ENCODE measurements around the gene FAM89A.

FAM89A gene

DNA sequence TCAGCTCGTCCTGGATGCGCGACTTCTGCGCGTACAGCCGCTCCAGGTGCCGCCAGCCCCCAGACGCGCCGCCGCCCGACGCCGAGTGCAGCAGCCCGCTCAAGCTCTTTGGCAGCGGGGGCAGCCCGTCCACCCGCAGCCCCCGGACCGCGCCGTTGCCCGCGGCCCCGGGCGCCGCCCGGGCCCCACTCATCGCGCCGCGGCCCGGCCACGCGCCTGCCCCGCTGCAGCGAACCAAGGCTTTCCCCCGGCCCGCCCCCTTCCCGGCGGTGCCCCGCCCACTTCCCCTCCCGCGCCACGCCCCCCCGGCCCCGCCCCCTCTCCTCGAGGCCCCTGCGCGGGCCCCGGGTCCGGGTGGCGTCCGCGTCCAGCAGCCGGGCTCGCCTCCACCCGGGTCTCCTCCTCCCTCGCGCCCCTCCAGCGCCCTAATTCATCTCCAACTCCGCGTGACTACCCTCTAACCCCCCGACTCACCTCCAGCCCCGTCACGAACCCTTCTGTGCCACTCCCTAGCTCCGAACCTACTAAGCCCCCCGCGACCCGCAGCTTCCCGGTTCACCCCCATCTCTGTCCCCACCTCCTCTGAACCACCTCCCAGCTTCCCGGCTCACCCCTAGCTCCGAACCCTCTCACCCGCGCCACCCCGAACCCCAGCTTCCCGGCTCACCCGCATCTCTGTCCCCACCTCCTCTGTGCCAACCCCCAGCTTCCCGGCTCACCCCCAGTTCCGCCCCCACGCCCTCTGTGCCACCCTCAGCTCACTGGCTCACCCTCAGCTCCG lies at the start of gene FAM89A:
Gene FAM89A, minus strand, starts transcription at position 236 of the 781 bp plus-strand sequence. Its CDS starts 43 bp downstream, at position 193.
- in situ Hi-C loops (cut with HindIII; ENCODE audit: low pct_ligation_motif_present, low sequenced_read_pairs), result no loop called here
- H3K27me3 ChIP-seq (replicated peaks), result no peaks in the 10 kb centered on the region

DNA sequence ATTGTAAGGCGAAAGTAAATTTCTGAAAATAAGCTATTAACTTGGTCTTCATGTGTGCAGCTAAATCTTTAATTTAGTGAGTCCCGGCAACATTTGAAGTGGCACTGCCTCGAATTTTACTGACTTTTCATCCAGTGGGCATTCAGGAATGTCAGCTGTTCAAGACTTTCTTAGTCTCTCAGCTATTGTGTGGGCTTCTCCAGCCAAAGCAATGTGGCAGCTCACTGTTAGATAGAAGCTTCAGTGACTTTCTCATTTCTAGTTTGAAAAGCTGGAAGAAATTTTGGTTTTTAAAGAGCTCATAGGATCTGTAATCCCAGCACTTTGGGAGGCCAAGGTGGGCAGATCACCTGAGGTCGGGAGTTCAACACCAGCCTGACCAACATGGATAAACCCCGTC lies 44.3 kb upstream of the FAM89A start:
- H3K36me3 ChIP-seq (replicated peaks), result no peaks in the 10 kb centered on the region
- no peak overlapping the region for H3K27ac ChIP-seq
- TF ChIP-seq, protein P1, sequence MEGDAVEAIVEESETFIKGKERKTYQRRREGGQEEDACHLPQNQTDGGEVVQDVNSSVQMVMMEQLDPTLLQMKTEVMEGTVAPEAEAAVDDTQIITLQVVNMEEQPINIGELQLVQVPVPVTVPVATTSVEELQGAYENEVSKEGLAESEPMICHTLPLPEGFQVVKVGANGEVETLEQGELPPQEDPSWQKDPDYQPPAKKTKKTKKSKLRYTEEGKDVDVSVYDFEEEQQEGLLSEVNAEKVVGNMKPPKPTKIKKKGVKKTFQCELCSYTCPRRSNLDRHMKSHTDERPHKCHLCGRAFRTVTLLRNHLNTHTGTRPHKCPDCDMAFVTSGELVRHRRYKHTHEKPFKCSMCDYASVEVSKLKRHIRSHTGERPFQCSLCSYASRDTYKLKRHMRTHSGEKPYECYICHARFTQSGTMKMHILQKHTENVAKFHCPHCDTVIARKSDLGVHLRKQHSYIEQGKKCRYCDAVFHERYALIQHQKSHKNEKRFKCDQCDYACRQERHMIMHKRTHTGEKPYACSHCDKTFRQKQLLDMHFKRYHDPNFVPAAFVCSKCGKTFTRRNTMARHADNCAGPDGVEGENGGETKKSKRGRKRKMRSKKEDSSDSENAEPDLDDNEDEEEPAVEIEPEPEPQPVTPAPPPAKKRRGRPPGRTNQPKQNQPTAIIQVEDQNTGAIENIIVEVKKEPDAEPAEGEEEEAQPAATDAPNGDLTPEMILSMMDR (IDR thresholded peaks at IDR 0.05; ENCODE audit: low read depth, low read length, missing control alignments), result no peak
- in situ Hi-C loops (cut with HindIII; ENCODE audit: low pct_ligation_motif_present, low sequenced_read_pairs), result no loop called here
- DNase-seq, result no peak
- no peak overlapping the region for H3K4me3 ChIP-seq (ENCODE audit: low read depth, low read length)
- H3K27me3 ChIP-seq (replicated peaks), result no peaks in the 10 kb centered on the region

More for the DNA sequence above, at the start of gene FAM89A:
- TF ChIP-seq, protein P1 (IDR thresholded peaks at IDR 0.05; ENCODE audit: low read depth, low read length, missing control alignments), result no peak
- H3K4me3 ChIP-seq (ENCODE audit: low read depth, low read length), result peak within 1 kb of the TSS; percentile 69
- DNase-seq, result no peak
- no peak within 1 kb of the TSS for H3K27ac ChIP-seq
- H3K36me3 ChIP-seq (replicated peaks), result no peaks in the 10 kb centered on the region

DNA sequence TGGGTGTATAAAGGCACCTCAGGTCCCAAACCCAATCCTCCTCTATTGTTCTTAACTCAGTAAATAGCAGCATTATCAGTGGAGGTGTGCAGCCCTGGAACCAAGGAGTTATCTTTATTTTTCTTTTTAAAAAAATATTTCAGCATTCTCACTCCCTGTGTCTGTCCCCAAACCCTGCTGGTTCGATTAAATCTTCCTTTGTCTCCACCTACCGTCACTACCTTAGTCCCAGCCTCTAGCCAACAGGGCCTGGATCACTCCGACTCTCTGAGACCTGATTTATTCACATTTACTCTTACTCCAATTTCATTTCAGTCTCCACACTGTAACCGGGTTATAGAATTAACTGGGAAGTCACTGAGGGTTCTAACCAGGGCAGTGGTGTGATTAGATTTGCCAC lies 39.1 kb upstream of the FAM89A start:
- Histone ChIP-seq H3K36me3 (replicated peaks) (no peaks in the 10 kb centered on the region), H3K27ac (no peak overlapping the region), H3K27me3 (replicated peaks) (no peaks in the 10 kb centered on the region), H3K4me3 (ENCODE audit: low read depth, low read length) (no peak overlapping the region)
- TF ChIP-seq, protein P1 (IDR thresholded peaks at IDR 0.05; ENCODE audit: low read depth, low read length, missing control alignments), result no peak
- in situ Hi-C loops (cut with HindIII; ENCODE audit: low pct_ligation_motif_present, low sequenced_read_pairs), result no loop called here
- DNase-seq, result no peak

DNA sequence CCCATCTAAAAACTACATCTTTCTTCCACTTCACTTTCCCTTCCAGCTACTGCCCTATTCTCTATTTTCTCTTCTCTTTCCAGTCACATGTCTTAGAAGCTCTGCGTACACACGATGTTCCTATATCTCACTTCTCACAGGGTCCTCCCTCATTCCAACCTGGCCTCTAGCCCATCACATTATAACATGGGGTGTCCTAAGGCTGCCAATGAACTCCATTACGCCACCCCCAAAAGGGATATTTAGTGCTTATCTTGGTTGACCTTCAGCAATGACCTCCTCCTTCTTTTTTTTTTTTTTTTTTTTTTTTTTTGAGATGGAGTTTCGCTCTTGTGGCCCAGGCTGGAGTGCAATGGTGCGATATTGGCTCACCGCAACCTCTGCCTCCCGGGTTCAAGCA lies 38.2 kb upstream of the FAM89A start:
- TF ChIP-seq, protein P1 (IDR thresholded peaks at IDR 0.05; ENCODE audit: low read depth, low read length, missing control alignments), result no peak
- Histone ChIP-seq H3K4me3 (ENCODE audit: low read depth, low read length) (no peak overlapping the region), H3K36me3 (replicated peaks) (no peaks in the 10 kb centered on the region), H3K27ac (no peak overlapping the region), H3K27me3 (replicated peaks) (no peaks in the 10 kb centered on the region)
- in situ Hi-C loops (cut with HindIII; ENCODE audit: low pct_ligation_motif_present, low sequenced_read_pairs), result no loop called here
- no peak for DNase-seq

DNA sequence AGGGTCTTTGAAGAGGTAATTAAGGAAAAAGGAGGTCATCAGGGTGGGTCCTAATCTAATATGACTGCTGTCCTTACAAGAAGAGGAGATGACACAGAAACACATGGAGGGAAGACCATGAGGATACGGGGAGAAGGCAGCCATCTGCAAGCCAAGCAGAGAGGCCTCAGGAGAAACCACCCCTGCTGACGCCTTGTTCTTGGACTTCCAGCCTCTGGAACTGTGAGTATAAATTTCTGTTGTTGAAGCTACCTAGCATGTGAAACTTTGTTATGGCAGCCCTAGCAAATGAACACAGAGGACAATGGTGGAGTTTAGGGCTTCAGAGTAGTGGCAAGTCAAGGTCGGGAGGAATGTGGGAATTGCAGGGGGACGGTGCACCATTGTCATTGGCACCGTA lies 36.7 kb upstream of the FAM89A start:
- in situ Hi-C loops (cut with HindIII; ENCODE audit: low pct_ligation_motif_present, low sequenced_read_pairs), result no loop called here
- TF ChIP-seq, protein P1 (IDR thresholded peaks at IDR 0.05; ENCODE audit: low read depth, low read length, missing control alignments), result no peak
- Histone ChIP-seq H3K36me3 (replicated peaks) (no peaks in the 10 kb centered on the region), H3K4me3 (ENCODE audit: low read depth, low read length) (no peak overlapping the region), H3K27me3 (replicated peaks) (no peaks in the 10 kb centered on the region), H3K27ac (no peak overlapping the region)
- no peak for DNase-seq

DNA sequence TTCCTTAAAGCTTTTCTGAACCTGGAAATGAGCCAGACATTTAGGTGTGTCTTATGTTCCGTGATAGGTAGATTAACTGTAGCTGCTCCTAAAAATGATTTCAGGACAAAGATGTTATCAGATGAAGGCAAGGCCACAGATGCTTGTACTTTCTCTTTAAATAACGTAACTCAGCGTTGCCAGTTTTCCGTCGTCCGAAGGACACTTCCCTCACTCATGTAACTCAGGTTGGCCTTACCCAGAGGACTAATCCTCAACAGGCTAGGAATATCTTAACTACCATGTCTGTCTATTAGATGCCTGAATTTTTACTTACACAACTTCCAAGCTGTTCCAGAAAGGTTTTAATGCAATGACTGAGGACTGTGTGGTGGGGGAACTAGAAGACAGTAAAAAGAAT lies 35.4 kb upstream of the FAM89A start:
- no peak overlapping the region for H3K27ac ChIP-seq
- H3K27me3 ChIP-seq (replicated peaks), result no peaks in the 10 kb centered on the region
- in situ Hi-C loops (cut with HindIII; ENCODE audit: low pct_ligation_motif_present, low sequenced_read_pairs), result no loop called here
- H3K4me3 ChIP-seq (ENCODE audit: low read depth, low read length), result no peak overlapping the region
- TF ChIP-seq, protein P1 (IDR thresholded peaks at IDR 0.05; ENCODE audit: low read depth, low read length, missing control alignments), result no peak
- DNase-seq, result no peak
- H3K36me3 ChIP-seq (replicated peaks), result no peaks in the 10 kb centered on the region
